Neural progenitor cell (in vitro differentiated cells): ENCODE measurements around the gene NDUFS6. TPM values are rescaled to one million over a fixed set of nuclear protein-coding genes. Genes with fewer than 3 reads are reported as not detected.
A peak's percentile ranks its signal among the peaks of the same experiment; 100 is the strongest.

Experiments used
- DNase-seq: peaks from one replicate; pipeline ENCODE4 v3.0.0-alpha.2; 2016; ENCODE audit warnings: low spot score
- H2AFZ ChIP-seq: fragments of 200-600 bp; sonication (generic); replicated peaks from 2 replicates; pipeline ENCODE4 v1.6.1; 2016; ENCODE audit warnings: antibody characterized with exemption
- H3F3A ChIP-seq: fragments of 200-600 bp; sonication (generic); 2 replicates; pipeline ENCODE4 v1.6.1; 2016; ENCODE audit warnings: antibody characterized with exemption, low read depth
- H3K27ac ChIP-seq: fragments of 200-600 bp; sonication (generic); 2 replicates; pipeline ENCODE4 v1.5.1; 2016; ENCODE audit warnings: mild to moderate bottlenecking
- H3K27me3 ChIP-seq: fragments of 200-600 bp; sonication (generic); 2 replicates; pipeline ENCODE4 v1.6.1; 2016; ENCODE audit warnings: mild to moderate bottlenecking, moderate library complexity
- H3K36me3 ChIP-seq: fragments of 200-600 bp; sonication (generic); 2 replicates; pipeline ENCODE4 v1.5.1; 2016
- H3K4me1 ChIP-seq: fragments of 200-600 bp; sonication (generic); 2 replicates; pipeline ENCODE4 v1.6.1; 2016; ENCODE audit warnings: mixed run types
- H3K4me2 ChIP-seq: fragments of 200-600 bp; sonication (generic); 2 replicates; pipeline ENCODE4 v1.6.1; 2016
- H3K4me3 ChIP-seq: fragments of 200-600 bp; sonication (generic); 2 replicates; pipeline ENCODE4 v1.5.1; 2016
- H3K79me2 ChIP-seq: fragments of 200-600 bp; sonication (generic); 2 replicates; pipeline ENCODE4 v1.6.1; 2016; ENCODE audit warnings: low read depth
- H3K9ac ChIP-seq: fragments of 200-600 bp; sonication (generic); 2 replicates; pipeline ENCODE4 v1.6.1; 2016
- H3K9me3 ChIP-seq: fragments of 200-600 bp; sonication (generic); 2 replicates; pipeline ENCODE4 v1.5.1; 2016; ENCODE audit warnings: low read depth
- H4K20me1 ChIP-seq: fragments of 200-600 bp; sonication (generic); 2 replicates; pipeline ENCODE4 v1.6.1; 2016; ENCODE audit warnings: low read depth
- H3K27ac Mint-ChIP-seq: 3 replicates; pipeline ENCODE4 v1.8.0; 2021; ENCODE audit warnings: mixed read lengths
- H3K27me3 Mint-ChIP-seq: 2 replicates; pipeline ENCODE4 v1.8.0; 2022; ENCODE audit warnings: low read depth, mild to moderate bottlenecking, inconsistent platforms, moderate library complexity, mixed read lengths; ENCODE audit not compliant: insufficient read depth
- H3K36me3 Mint-ChIP-seq: 3 replicates; pipeline ENCODE4 v1.8.0; 2021; ENCODE audit warnings: mixed read lengths
- H3K4me1 Mint-ChIP-seq: 3 replicates; pipeline ENCODE4 v1.8.0; 2021; ENCODE audit warnings: mixed read lengths
- H3K4me3 Mint-ChIP-seq: 3 replicates; pipeline ENCODE4 v1.8.0; 2021; ENCODE audit warnings: mild to moderate bottlenecking, moderate library complexity, mixed read lengths
- H3K9me3 Mint-ChIP-seq: 3 replicates; pipeline ENCODE4 v1.8.0; 2020; ENCODE audit warnings: mixed read lengths
- EZH2 ChIP-seq: fragments of 200-600 bp; sonication (generic); IDR thresholded peaks from 2 replicates; pipeline ENCODE4 v1.6.1; 2017; ENCODE audit warnings: antibody characterized with exemption, mild to moderate bottlenecking, moderate library complexity
- EZH2phosphoT487 ChIP-seq: fragments of 200-600 bp; sonication (generic); IDR thresholded peaks from 2 replicates; pipeline ENCODE4 v1.6.1; 2017; ENCODE audit warnings: antibody characterized with exemption
- total RNA-seq: library from RNA; depleted of rRNA; stranded (reverse); fragments of >200 nt; gene quantifications from 2 replicates; pipeline ENCODE4 v1.2.3, GENCODE V29; 2015; ENCODE audit warnings: low replicate concordance
- TF ChIP-seq, protein P1 (sequence below): fragments of 200-600 bp; sonication (generic); IDR thresholded peaks from 2 replicates; pipeline ENCODE4 v1.5.1; 2017; ENCODE audit warnings: antibody characterized with exemption, mild to moderate bottlenecking

NDUFS6 gene
- total RNA-seq, 1 donor from 2014 or later = 54.2 TPM

GRCh38 chr5:1753490-1753889 is 47.7 kb upstream of the NDUFS6 start:
- peaks cover 16% of the 10 kb centered on the region for H3K27me3 Mint-ChIP-seq
- peaks cover 5% of the 10 kb centered on the region for H3K36me3 Mint-ChIP-seq
- no peak overlapping the region for H2AFZ ChIP-seq
- no peak for DNase-seq
- no peak overlapping the region for H3K27ac ChIP-seq
- peaks cover 8% of the 10 kb centered on the region for H3K9me3 Mint-ChIP-seq
- no peaks in the 10 kb centered on the region for H4K20me1 ChIP-seq
- peaks cover 11% of the 10 kb centered on the region for H3K4me1 ChIP-seq
- no peaks in the 10 kb centered on the region for H3K36me3 ChIP-seq
- no peaks in the 10 kb centered on the region for H3K9me3 ChIP-seq
- H3K4me3 Mint-ChIP-seq = no peak overlapping the region
- H3K79me2 ChIP-seq = no peaks in the 10 kb centered on the region
- TF ChIP-seq EZH2 = no peak
- TF ChIP-seq, protein P1, sequence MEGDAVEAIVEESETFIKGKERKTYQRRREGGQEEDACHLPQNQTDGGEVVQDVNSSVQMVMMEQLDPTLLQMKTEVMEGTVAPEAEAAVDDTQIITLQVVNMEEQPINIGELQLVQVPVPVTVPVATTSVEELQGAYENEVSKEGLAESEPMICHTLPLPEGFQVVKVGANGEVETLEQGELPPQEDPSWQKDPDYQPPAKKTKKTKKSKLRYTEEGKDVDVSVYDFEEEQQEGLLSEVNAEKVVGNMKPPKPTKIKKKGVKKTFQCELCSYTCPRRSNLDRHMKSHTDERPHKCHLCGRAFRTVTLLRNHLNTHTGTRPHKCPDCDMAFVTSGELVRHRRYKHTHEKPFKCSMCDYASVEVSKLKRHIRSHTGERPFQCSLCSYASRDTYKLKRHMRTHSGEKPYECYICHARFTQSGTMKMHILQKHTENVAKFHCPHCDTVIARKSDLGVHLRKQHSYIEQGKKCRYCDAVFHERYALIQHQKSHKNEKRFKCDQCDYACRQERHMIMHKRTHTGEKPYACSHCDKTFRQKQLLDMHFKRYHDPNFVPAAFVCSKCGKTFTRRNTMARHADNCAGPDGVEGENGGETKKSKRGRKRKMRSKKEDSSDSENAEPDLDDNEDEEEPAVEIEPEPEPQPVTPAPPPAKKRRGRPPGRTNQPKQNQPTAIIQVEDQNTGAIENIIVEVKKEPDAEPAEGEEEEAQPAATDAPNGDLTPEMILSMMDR = no peak
- no peak for TF ChIP-seq EZH2phosphoT487
- no peak overlapping the region for H3K27ac Mint-ChIP-seq
- no peaks in the 10 kb centered on the region for H3K27me3 ChIP-seq
- peaks cover 2% of the 10 kb centered on the region for H3F3A ChIP-seq
- no peak overlapping the region for H3K4me3 ChIP-seq
- no peak overlapping the region for H3K4me2 ChIP-seq
- H3K4me1 Mint-ChIP-seq = peaks cover 14% of the 10 kb centered on the region
- no peak overlapping the region for H3K9ac ChIP-seq

- Histone ChIP-seq H4K20me1 (no peaks in the 10 kb centered on the region), H3K27ac (no peak overlapping the region), H3K9ac (no peak overlapping the region), H3K36me3 (no peaks in the 10 kb centered on the region), H3K4me1 (peaks cover 11% of the 10 kb centered on the region), H3K4me3 (no peak overlapping the region), H3K27me3 (no peaks in the 10 kb centered on the region), H3K79me2 (no peaks in the 10 kb centered on the region), H3K9me3 (no peaks in the 10 kb centered on the region), H3F3A (peaks cover 2% of the 10 kb centered on the region), H2AFZ (no peak overlapping the region), H3K4me2 (no peak overlapping the region)
- DNase-seq = no peak
- H3K4me3 Mint-ChIP-seq = no peak overlapping the region
- H3K27me3 Mint-ChIP-seq = peaks cover 14% of the 10 kb centered on the region
- H3K36me3 Mint-ChIP-seq = peaks cover 5% of the 10 kb centered on the region
- H3K4me1 Mint-ChIP-seq = peaks cover 14% of the 10 kb centered on the region
- H3K27ac Mint-ChIP-seq = no peak overlapping the region
- TF ChIP-seq EZH2 (no peak), EZH2phosphoT487 (no peak)
- TF ChIP-seq, protein P1 = no peak
- H3K9me3 Mint-ChIP-seq = peaks cover 13% of the 10 kb centered on the region
Measured at GRCh38 chr5:1754531-1755220, 46.5 kb upstream of the NDUFS6 start.

- Mint-ChIP-seq H3K27me3 (peaks cover 9% of the 10 kb centered on the region), H3K4me3 (no peak overlapping the region)
Measured at GRCh38 chr5:1755321-1755949, 45.8 kb upstream of the NDUFS6 start.

More at GRCh38 chr5:1755321-1755949, 45.8 kb upstream of the NDUFS6 start:
- Histone ChIP-seq H3F3A (peaks cover 2% of the 10 kb centered on the region), H3K4me2 (no peak overlapping the region), H4K20me1 (no peaks in the 10 kb centered on the region), H3K36me3 (no peaks in the 10 kb centered on the region), H3K27ac (no peak overlapping the region), H3K9me3 (no peaks in the 10 kb centered on the region), H3K9ac (no peak overlapping the region), H3K4me3 (no peak overlapping the region), H3K79me2 (no peaks in the 10 kb centered on the region), H3K27me3 (no peaks in the 10 kb centered on the region), H2AFZ (peak overlapping the region; percentile 0), H3K4me1 (peaks cover 11% of the 10 kb centered on the region)
- H3K36me3 Mint-ChIP-seq = peaks cover 5% of the 10 kb centered on the region
- H3K9me3 Mint-ChIP-seq = peaks cover 13% of the 10 kb centered on the region
- H3K27ac Mint-ChIP-seq = peak overlapping the region; percentile 36
- TF ChIP-seq, protein P1 = no peak
- TF ChIP-seq EZH2 = no peak
- no peak for TF ChIP-seq EZH2phosphoT487
- H3K4me1 Mint-ChIP-seq = peaks cover 14% of the 10 kb centered on the region
- DNase-seq = no peak
